COR-L47 (cell line): ENCODE data around the gene GPS2.

Experiments used
- DNase-seq: peaks from one replicate; lab custom pipeline; 2025; lab: John Stamatoyannopoulos, UW

GPS2 gene

DNA sequence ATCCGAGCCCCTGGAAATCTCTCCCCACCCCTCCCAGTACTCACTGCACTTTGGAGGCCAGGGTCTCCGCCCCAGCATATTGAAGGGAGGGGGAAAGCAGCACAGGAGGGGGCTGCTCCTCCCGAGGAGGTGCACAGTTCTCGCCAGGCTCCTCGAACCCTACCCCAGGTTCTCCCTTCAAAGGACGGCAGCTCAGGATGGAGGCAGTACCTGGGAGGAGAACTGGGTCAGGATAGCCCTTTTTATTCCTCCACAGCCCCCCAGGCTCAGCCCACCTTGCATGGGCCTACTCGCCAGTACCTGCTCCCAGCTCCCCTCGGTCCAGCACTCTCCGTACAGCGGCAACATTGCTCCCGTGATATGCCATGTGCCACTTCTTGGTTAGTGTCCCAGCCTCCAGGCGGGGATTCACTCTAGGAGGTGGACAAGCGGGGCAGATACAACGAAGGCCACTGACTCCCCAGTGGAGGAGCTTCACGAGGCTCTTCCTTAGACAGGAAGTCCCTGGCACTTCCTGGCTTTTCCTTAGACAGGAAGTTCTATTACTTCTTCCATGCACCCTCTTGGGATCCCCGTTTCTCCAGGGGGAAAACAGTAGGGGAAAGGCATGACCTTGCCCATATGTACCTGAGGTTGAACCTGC, 2.1 kb upstream of the GPS2 start:
- no peak for DNase-seq

DNA sequence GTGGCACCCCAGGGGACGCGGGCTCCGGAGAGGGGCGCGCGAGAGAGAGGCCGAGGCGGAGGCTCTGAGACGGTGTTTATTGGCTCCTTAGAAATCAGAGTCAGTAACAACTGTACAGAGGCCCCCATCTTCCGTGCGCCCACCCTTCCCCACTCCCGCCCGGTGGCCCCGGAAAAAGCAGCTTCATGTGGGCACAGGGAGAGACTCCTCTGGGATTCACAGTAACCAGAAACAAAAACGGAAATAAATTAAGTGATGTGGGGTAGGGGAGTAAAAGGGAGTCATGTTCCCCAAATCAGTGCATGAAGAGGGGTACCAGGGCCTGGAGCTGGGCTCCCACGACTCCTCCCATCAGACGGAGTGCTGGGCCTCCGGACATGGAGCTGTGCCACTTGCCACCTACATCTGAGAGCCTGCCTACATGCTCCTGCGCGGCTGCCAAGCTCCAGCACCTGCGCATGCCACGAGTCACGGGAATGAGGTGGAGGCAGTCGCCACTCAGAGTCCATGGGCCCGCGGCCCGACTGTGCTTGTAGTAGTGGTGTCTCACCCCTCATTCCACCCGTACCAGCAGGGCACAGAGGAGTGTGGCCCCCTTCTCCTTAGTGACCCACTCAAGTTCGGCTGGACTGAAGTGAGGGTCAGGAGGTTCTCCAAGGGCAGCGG, 543 bp upstream of the GPS2 start:
- DNase-seq: no peak

DNA sequence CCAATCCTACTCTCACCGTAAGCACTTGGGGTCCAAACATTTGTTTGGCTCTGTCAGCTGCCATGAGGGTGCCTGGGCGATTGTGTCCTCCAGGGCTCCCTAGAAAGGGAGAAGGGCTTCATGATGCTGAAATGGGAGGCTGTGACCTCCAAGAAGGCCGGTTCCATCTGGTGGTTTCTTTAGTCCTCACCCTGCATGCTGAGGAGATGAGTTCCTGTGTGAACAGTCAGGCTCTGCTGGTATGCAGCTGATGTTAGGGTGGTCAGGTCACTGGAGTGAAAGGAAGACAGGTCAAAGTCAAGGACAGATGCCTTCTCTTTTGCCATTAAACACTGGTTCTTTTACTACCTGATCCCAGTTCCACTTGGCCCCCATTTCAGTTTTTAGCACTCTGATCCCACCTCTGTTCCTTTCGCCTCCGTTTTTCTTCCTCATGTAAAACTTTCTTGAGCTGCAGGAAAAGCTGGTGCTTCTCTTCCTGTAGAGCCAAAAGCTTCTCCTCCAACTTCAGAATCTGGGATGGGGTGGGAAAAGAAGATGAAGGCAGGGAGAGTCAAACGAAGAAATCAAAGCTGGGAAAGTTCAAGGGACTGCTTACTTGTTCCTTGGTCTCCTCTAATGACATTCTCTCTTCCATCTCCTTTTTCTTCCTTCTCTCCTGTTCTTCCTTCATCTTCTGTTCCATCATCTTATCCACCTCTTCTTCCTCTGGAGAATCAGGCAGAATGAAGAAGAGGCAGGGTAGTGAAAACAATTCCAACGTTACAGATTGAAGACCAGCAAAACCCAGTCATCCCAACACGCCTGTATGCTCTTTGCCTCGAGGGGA, 1.1 kb downstream of the GPS2 start:
- DNase-seq: no peak

DNA sequence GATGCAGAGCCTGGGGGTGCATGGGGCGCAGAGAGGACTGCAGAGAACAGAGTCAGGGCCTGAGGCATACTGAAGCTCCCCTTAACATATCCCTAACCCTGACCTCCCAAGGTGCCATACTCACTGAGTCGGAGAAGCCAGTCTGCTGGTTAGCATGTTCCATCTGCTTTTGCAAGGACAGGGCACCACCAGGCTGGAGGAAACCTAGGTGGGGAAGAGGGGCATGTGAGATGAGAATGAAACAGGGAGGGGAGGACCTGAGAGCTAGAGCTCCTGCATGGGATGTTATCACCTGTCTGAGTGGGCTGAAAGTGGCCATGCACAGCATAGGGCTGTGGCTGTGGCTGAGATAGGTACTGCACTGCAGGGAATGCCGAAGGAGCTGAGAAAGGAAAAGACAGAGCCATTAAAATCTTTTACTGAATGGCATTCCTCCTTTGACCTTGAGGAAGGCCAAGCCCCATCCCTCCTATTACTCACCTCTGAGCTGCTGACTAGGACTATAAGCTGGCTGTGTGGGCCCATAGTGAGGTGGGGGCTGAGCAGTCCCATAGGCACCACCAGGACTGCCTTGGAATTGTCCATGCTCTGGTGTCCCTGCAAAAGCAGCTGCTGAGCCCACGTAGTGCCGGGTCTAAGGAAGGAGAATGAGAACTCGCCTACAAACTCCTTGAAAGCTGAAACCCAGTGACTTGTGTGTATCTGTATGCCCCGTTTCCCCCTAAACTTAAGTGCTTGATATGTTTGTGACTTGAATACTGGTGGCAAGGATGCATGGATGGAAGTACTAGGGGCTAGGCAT, 1.9 kb downstream of the GPS2 start:
- DNase-seq: no peak

DNA sequence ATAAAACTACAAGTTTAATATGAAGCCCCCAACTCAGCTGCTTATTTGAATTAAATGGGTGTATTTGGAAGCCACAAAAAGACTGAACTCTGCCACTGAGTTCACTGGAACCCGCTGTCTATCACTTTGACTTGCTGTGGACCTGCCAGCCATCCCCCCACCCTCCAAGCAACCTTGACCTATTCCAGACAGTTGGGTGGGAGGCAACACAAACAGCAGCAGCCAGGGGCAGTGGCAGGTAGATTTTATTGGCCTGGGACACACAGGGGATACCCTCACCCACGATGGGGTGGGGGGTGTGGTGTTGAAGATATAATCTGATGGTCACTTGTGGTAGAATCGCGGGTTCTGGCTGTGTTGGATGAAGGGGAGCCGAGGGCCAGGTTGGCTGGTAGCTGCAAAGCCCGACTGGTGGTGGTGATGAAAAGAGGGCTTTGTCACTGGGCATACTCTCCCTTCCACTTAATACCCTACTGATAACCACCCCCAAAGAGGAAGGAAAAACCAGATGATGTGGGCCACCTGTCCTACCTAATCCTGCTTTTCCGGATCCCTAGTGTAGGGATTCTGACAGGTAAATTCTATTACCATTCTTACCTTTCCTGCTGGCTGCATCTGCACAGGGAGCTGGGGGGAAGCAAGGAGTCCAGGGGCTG, 2.6 kb downstream of the GPS2 start:
- DNase-seq: no peak

DNA sequence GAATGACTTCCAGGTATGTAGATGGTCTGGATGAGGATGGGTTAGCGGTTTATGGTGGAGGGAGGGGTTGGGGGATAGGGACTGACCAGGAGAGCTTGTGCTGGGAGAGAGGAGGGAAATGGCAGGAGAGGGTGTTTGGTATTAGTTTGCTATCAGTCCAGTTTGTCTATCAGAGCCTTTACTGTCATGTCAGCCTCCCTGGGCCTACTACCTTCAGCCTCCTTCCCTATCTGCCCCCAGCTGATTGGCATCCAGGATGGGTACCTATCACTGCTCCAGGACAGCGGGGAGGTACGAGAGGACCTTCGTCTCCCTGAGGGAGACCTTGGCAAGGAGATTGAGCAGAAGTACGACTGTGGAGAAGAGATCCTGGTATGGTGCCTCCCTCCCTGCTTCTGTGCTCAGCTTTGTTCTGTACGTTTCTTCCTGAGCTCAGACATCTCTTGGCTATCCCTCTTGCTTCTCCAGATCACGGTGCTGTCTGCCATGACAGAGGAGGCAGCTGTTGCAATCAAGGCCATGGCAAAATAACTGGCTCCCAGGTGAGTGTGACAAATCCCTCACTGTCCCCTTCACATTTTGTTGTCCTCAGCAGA, 4.0 kb downstream of the GPS2 start:
- no peak for DNase-seq

DNA sequence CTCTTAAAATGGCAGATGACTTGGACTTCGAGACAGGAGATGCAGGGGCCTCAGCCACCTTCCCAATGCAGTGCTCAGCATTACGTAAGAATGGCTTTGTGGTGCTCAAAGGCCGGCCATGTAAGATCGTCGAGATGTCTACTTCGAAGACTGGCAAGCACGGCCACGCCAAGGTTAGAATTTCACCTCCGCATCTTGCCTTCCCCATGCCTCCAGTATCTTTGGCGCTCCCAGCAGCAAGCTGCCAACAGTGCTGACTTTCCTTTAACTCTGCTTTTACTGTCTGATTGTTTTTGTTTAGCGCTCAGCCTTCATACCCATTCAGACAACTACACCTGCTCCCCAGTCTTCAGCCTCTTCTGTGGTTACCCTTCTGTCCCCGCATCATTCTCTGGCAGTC, 5.5 kb downstream of the GPS2 start:
- no peak for DNase-seq

DNA sequence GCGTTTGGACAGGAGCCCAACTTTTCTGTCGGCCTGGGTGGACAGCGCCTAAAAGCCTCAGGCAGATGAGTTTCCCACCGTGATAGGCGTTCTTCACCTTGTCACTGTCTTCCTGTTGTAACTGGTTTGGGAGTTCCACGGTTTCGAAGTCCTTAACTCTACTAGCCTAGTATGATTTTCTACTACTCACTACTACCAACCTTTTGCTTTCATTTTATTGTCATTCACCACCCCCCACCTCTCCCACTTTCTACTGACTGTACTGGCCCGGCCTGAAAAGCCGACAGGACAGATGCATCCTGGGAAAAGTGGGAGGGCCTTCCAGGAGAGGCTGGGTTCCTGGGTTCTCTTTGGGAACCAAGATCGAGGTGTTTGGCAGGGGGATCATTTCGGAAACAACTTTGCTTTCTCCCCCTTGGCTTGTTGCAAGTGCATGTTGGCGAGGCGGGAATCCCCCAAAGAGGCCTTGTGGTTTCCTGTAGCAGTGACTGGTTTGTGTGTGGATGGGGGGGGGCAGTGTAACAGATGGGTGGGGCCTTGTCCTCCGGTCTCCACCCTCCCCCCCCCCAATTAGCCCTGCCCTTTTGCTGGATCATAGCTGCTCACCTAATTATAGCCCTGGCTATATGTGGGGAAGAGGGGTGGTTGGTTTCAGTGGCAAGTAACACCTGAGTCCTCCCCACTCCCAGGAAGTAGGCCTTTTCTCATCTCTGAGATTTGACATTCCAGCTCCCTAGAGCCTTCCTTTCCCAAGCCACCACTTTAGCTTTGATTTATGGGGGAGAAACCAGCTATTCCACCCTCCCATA, 6.3 kb downstream of the GPS2 start:
- peak; percentile 48 for DNase-seq

DNA sequence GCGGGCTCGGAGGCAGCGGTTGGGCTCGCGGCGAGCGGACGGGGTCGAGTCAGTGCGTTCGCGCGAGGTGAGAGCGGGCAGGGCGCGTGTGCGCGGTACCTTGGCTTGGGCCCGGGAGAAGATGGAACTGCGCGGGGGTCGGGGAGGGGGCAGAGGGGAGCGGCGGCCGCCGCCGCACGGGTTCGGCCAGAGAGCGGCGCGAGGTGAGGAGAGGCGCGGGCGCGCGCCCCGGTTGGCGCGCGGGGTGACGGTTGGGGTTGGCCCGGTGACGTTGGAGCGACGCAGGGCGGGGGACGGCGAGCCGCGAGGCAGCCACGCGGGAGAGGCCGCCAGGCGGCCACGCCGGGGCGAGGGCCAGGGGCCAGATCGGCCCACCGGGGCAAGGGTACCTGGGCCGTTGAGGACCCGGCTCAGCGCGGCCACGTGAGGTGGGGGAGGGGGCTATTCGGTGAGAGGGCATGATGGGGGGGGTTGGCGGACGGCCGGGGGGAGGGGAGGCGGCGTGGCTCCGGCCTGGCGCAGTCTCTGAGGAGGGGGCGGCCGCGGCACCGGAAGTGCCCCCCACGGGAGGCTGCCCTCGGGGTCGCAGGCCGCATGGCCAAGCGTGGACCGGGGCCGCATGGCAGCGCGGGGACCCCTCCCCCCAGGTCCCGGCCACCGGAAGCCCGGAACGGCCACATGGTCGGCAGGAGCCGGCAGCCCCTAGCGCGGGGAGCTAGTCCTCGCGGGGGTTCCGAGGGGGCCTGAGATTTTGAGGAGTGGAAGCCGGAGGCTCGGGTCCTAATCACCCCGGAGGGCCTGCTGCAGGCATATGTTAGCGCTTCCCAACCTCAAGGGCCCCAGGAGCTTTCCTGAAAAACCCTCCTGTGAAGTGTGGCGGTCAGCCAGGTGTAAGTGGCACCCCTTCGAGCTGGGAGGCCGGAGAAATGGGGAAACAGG, 7.2 kb downstream of the GPS2 start:
- DNase-seq: no peak

DNA sequence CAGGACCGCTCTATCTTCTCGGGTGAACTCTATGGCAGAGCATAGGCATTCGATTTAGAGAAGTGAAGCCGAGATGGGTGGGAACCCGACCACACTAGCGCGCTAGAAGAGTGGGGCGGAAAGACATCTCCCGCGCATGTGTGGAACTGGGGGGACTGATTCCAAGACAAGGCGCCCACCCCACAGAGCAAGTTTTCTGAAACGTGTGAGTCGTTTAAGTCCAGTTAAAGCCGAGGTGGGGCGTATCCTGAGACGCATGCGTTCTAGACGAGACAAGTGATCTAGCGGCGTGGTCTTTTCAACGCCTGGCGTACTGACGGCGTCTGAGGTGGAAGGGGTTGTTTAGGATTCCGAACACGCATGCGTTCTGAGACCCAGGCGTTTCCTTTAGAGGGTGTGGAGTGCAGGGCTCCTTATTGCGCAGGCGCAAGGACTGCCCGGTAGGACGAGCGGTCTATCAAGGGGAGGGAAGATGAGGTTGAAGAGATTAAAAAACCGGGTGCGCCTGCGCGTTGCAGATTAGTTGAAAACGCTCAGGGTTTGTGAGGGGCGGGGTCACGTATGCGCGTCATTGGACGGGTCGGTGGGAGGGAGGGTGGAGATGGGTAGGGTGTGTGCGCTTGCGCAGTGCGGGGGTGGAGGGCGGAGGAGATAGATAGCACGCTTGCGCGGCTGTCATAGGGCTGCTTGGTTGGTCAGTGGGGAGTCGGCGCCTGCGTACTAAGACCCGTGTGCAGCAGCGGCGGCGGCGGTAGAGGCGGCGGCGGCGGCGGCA, 8.1 kb downstream of the GPS2 start, which contains the start of gene EIF5A:
TSS of gene EIF5A (plus strand) at position 718 of the 775 bp plus-strand sequence. CDS start 2,008 bp downstream, outside the sequence.
- peak; percentile 96 for DNase-seq

DNA sequence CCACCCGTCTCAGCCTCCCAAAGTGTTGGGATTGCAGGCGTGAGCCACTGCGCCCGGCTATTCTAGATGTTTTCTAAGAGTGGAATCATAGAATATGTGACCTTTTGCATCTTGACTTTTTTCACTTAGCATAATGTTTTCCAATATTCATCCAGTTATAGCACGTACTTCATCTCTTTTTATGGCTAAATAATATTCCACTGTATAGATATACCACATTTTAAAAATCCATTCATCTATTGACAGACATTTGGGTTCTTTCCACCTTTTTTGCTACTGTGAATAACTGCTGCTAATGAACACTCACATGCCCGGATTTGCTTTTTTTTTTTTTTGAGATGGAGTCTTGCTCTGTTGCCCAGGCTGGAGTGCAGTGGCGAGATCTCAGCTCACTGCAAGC, 11.0 kb downstream of the GPS2 start:
- DNase-seq: no peak

DNA sequence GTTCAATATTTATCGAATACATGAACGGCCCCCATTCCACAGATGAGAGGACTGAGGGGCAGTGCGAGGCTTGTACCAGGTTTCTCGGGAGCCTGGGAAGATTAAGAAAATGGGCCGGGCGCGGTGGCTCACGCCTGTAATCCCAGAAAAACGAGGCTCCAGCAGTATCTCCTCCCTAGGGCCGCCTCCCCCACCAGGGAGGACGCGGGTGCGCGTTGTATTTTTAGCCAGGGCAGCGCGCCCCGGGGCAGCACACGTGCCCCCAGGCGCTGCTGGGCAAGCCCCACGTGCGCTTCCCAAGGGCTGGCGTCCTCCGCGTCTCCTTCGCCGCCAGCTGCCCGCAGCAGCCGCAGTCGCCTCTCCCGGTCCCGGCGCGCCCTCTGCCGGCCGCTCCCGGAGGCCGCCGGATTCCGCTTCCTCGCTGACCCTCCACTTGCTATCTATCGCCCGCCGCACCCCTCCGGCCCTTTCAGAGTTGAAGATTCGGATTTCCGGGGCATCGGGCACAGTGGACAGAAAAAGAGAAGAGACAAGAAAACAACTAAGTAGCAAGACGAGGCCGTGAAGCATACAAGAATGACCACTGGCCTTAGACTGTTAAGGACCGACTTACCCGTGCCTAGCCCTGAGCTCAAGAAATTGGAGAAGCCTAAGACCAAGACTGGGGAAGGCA, 18.8 kb downstream of the GPS2 start:
- peak; percentile 28 for DNase-seq

DNA sequence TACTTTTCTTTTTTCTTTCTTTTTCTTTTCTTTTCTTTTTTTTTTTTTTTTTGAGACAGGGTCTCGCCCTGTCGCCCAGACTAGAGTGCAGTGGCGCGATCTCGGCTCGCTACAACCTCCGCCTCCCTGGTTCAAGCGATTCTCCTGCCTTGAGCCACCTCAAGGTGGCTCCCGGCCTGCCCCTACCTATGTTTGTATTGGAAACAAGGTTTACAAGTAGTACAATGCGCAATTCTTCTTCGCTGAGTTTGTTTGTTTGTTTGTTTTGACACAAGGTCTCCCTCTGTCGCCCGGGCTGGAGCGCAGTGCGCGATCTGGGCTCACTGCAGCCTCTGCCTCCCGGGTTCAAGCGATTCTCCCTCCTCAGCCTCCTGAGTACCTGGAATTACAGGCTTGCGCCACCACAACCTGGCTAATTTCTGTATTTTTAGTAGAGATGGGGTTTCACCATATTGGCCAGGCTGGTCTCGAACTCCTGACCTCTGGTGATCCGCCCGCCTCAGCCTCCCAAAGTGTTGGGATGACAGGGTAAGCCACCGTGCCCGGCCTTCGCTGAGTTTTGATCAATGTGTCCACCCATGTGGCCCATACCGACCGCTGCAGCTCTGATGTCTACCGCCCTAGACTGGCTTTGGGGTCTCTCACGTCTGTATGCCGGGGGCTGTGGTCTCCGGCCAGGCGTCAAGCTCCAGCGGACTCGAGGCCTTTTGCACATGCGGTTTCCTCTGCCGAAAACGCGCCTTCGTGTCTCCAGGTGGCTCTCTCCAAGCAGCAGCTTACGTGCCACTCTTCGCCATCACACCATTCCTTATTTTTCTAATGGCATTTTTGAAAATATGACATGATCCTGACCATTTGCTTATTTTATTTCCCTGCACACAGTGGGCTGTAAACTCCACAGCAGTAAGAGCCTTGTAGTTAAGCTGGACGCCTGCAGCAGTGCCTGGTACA, 19.7 kb downstream of the GPS2 start:
- DNase-seq: no peak

DNA sequence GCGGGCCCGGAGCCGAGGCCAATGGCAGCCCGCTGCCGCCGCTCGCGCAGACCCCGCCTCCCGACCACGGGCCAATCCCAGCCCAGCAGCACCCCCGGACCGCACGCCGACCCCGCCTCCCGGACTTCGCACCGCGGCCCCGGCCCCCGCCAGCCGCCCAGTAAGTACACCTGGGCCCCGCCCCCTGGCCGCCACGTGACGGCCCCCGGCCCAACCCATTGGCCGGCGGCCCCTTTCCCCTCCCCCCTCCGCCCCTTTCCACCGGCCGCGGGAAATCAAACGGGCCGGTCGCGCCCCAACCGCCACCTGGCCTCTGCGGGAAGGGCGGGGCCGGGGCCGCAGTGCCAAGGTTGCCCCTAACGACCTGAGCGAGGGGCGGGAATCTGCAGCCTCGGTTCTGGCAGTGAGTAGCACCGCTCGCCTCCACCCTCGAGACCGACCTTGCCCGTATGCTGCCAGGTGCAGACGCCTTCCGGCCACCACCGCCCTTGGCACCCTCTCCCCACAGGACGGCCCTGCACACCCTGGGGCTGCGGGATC, 20.5 kb downstream of the GPS2 start, which contains the start of gene YBX2:
TSS of gene YBX2 (minus strand) at position 26 of the 540 bp plus-strand sequence. CDS start 139 bp downstream, outside the sequence.
- DNase-seq: peak; percentile 70

DNA sequence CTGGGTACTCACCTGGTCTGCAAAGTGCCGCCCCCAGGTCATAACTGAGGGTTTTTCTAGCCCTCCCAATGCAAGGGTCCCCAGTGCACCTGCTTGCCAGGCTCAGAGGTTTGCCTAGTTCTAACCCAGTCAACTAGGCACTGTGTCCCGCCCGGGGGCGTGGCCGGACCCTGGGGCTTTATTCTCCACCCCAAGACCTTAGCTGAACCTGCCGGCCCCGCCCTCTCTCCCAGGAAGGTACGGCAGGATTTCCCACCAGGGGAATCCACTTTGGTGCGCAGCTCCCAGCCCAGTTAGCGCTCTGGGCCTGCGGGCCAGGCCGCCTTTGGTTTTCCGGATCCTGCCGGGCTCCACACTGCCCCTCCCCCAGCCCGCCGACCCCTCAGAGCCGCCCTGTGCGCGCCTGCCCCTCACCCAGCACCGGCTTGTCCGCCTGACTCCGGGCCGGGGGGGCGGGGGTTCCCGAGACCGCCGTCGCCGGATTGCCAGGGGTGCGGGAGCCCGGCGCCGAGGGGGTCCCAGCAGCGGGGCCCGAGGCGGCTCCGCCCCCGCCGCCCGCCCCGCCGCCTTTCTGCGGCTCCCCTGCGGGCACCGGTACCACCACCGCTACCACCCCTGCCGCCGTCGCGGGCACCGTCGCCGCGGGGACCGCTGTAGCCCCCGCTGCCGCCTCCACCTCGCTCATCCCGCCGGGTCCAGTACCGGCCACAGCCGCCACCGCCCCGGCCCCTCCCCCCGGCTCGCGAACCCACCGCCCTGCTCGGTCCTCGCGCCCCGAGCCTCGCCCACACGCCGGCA, 21.1 kb downstream of the GPS2 start:
- no peak for DNase-seq
